ENCODE data around the gene NXN. TPM values are rescaled to one million over a fixed set of nuclear protein-coding genes. Genes with fewer than 3 reads are reported as not detected.
"Not testable (repeated sequence)": the region's sequence is repeated elsewhere in the genome, so short reads cannot be mapped to it uniquely, and the experiment has no call there.

The NXN gene
- total RNA-seq, 1 experiment from 2014 or later = 20.8 TPM

- Histone ChIP-seq H3K79me2 (ENCODE audit: low read length) (no peaks in the 10 kb centered on the region), H3K9me3 (ENCODE audit: low read length) (no peaks in the 10 kb centered on the region), H2AFZ (ENCODE audit: low read length) (no peak overlapping the region), H3K27me3 (ENCODE audit: low read length) (no peaks in the 10 kb centered on the region), H3K9ac (ENCODE audit: low read length) (no peak overlapping the region), H3K4me1 (ENCODE audit: insufficient read depth, low read length) (no peaks in the 10 kb centered on the region), H4K20me1 (ENCODE audit: low read length) (no peaks in the 10 kb centered on the region), H3K36me3 (ENCODE audit: low read depth, low read length) (peaks cover 11% of the 10 kb centered on the region), H3K4me3 (ENCODE audit: low read length) (no peak overlapping the region), H3F3A (ENCODE audit: low read length, unreplicated experiment) (no peaks in the 10 kb centered on the region), H3K9me2 (replicated peaks; ENCODE audit: low read length) (no peaks in the 10 kb centered on the region), H3K27ac (ENCODE audit: low read length) (no peak overlapping the region), H3K4me2 (ENCODE audit: low read length) (no peak overlapping the region)
- no TSS peak for BruUV-seq (replicated peaks)
- POLR2A ChIA-PET (ENCODE audit: unreplicated experiment) = no interaction called here
- ATAC-seq (no peak), DNase-seq (no peak)
- TF ChIP-seq EZH2phosphoT487 (IDR thresholded peaks at IDR 0.05; ENCODE audit: borderline replicate concordance, low read length) = no peak
- TF ChIP-seq EZH2 (IDR thresholded peaks at IDR 0.05; ENCODE audit: low read length, unreplicated experiment) = no peak
- TF ChIP-seq CTCF (conservative IDR thresholded peaks at IDR 0.05; ENCODE audit: low read depth, low read length) = no peak
- CTCF ChIA-PET = no interaction called here
- intact Hi-C loops (cut with micrococcal nuclease) = no loop called here
Observed at GRCh38 chr17:767076-767475, 212.5 kb downstream of the NXN start.

GRCh38 chr17:760371-760770 lies 219.2 kb downstream of the NXN start:
- H2AFZ ChIP-seq (ENCODE audit: low read length) = no peak overlapping the region
- no TSS peak for BruUV-seq (replicated peaks)
- H3K9me3 ChIP-seq (ENCODE audit: low read length) = no peaks in the 10 kb centered on the region
- H4K20me1 ChIP-seq (ENCODE audit: low read length) = no peaks in the 10 kb centered on the region
- no peak overlapping the region for H3K9ac ChIP-seq (ENCODE audit: low read length)
- H3K27me3 ChIP-seq (ENCODE audit: low read length) = no peaks in the 10 kb centered on the region
- no peaks in the 10 kb centered on the region for H3K36me3 ChIP-seq (ENCODE audit: low read depth, low read length)
- TF ChIP-seq EZH2 (IDR thresholded peaks at IDR 0.05; ENCODE audit: low read length, unreplicated experiment) = no peak
- TF ChIP-seq CTCF (conservative IDR thresholded peaks at IDR 0.05; ENCODE audit: low read depth, low read length) = no peak
- no peak for TF ChIP-seq EZH2phosphoT487 (IDR thresholded peaks at IDR 0.05; ENCODE audit: borderline replicate concordance, low read length)
- intact Hi-C loops (cut with micrococcal nuclease) = no loop called here
- ChIA-PET POLR2A (ENCODE audit: unreplicated experiment) (no interaction called here), CTCF (no interaction called here)
- DNase-seq (no peak), ATAC-seq (no peak)
- no peak overlapping the region for H3K4me2 ChIP-seq (ENCODE audit: low read length)
- H3K27ac ChIP-seq (ENCODE audit: low read length) = no peak overlapping the region
- no peaks in the 10 kb centered on the region for H3K9me2 ChIP-seq (replicated peaks; ENCODE audit: low read length)
- no peaks in the 10 kb centered on the region for H3F3A ChIP-seq (ENCODE audit: low read length, unreplicated experiment)
- H3K79me2 ChIP-seq (ENCODE audit: low read length) = no peaks in the 10 kb centered on the region
- no peaks in the 10 kb centered on the region for H3K4me1 ChIP-seq (ENCODE audit: insufficient read depth, low read length)
- H3K4me3 ChIP-seq (ENCODE audit: low read length) = no peak overlapping the region

- Histone ChIP-seq H3F3A (ENCODE audit: low read length, unreplicated experiment) (no peaks in the 10 kb centered on the region), H3K9me2 (replicated peaks; ENCODE audit: low read length) (no peaks in the 10 kb centered on the region), H3K27ac (ENCODE audit: low read length) (no peak overlapping the region), H3K4me1 (ENCODE audit: insufficient read depth, low read length) (no peaks in the 10 kb centered on the region), H3K9ac (ENCODE audit: low read length) (no peak overlapping the region), H4K20me1 (ENCODE audit: low read length) (no peaks in the 10 kb centered on the region), H3K9me3 (ENCODE audit: low read length) (no peaks in the 10 kb centered on the region), H2AFZ (ENCODE audit: low read length) (no peak overlapping the region), H3K27me3 (ENCODE audit: low read length) (no peaks in the 10 kb centered on the region), H3K36me3 (ENCODE audit: low read depth, low read length) (no peaks in the 10 kb centered on the region), H3K4me2 (ENCODE audit: low read length) (no peak overlapping the region), H3K4me3 (ENCODE audit: low read length) (no peak overlapping the region), H3K79me2 (ENCODE audit: low read length) (no peaks in the 10 kb centered on the region)
- no TSS peak for BruUV-seq (replicated peaks)
- POLR2A ChIA-PET (ENCODE audit: unreplicated experiment) = no interaction called here
- no peak for ATAC-seq
- DNase-seq = no peak
- intact Hi-C loops (cut with micrococcal nuclease) = no loop called here
- CTCF ChIA-PET = no interaction called here
- TF ChIP-seq EZH2phosphoT487 (IDR thresholded peaks at IDR 0.05; ENCODE audit: borderline replicate concordance, low read length) = no peak
- no peak for TF ChIP-seq CTCF (conservative IDR thresholded peaks at IDR 0.05; ENCODE audit: low read depth, low read length)
- no peak for TF ChIP-seq EZH2 (IDR thresholded peaks at IDR 0.05; ENCODE audit: low read length, unreplicated experiment)
Observed at GRCh38 chr17:759964-760363, 219.6 kb downstream of the NXN start.

GRCh38 chr17:756010-756567 lies 223.5 kb downstream of the NXN start:
- H2AFZ ChIP-seq (ENCODE audit: low read length); intact Hi-C loops (cut with micrococcal nuclease); H3K4me2 ChIP-seq (ENCODE audit: low read length); BruUV-seq (replicated peaks); H3K9ac ChIP-seq (ENCODE audit: low read length); H3K27me3 ChIP-seq (ENCODE audit: low read length); H3F3A ChIP-seq (ENCODE audit: low read length, unreplicated experiment); H3K9me2 ChIP-seq (replicated peaks; ENCODE audit: low read length); ATAC-seq; DNase-seq; H3K4me3 ChIP-seq (ENCODE audit: low read length); CTCF ChIA-PET; POLR2A ChIA-PET (ENCODE audit: unreplicated experiment); H3K36me3 ChIP-seq (ENCODE audit: low read depth, low read length); H3K27ac ChIP-seq (ENCODE audit: low read length); H3K79me2 ChIP-seq (ENCODE audit: low read length); H4K20me1 ChIP-seq (ENCODE audit: low read length); H3K4me1 ChIP-seq (ENCODE audit: insufficient read depth, low read length); H3K9me3 ChIP-seq (ENCODE audit: low read length): not testable (repeated sequence)
